ENCODE data around the gene CLPSL1.

CLPSL1 gene

GRCh38 chr6:35798706-35799105 lies 17.9 kb downstream of the CLPSL1 start:
- no peak for DNase-seq

GRCh38 chr6:35801148-35801547 lies 20.3 kb downstream of the CLPSL1 start:
- DNase-seq: no peak

- peak; percentile 26 for DNase-seq
Measured at GRCh38 chr6:35804996-35805736, 24.3 kb downstream of the CLPSL1 start, which contains the start of gene LHFPL5. Gene LHFPL5, plus strand, starts transcription at chr6:35805352. Its CDS starts 319 bp downstream, at chr6:35805671.

- DNase-seq: no peak
Measured at GRCh38 chr6:35808688-35809087, 27.9 kb downstream of the CLPSL1 start.

GRCh38 chr6:35809809-35810208 lies 29.0 kb downstream of the CLPSL1 start:
- DNase-seq: no peak

GRCh38 chr6:35810971-35811698 lies 30.3 kb downstream of the CLPSL1 start:
- no peak for DNase-seq

- DNase-seq: no peak
Measured at GRCh38 chr6:35811699-35811995, 30.8 kb downstream of the CLPSL1 start.

- DNase-seq: no peak
Measured at GRCh38 chr6:35817515-35817914, 36.7 kb downstream of the CLPSL1 start.

- no peak for DNase-seq
Measured at GRCh38 chr6:35823601-35824000, 42.8 kb downstream of the CLPSL1 start.

- DNase-seq: no peak
Measured at GRCh38 chr6:35824552-35825192, 43.9 kb downstream of the CLPSL1 start.

GRCh38 chr6:35829306-35829705 lies 48.5 kb downstream of the CLPSL1 start:
- no peak for DNase-seq

GRCh38 chr6:35831257-35832007 lies 50.6 kb downstream of the CLPSL1 start:
- no peak for DNase-seq

- DNase-seq: no peak
Measured at GRCh38 chr6:35833536-35833935, 52.7 kb downstream of the CLPSL1 start.
